GM19099 (cell line): ENCODE results near the gene PRAMEF12.

ENCODE experiments used
- POLR2A ChIP-seq: IDR thresholded peaks from 3 replicates; pipeline ENCODE4 v1.6.1; 2011; ENCODE audit warnings: low read depth; ENCODE audit not compliant: insufficient read length; ENCODE audit errors: extremely low read depth

PRAMEF12 gene

GRCh38 chr1:12773438-12773837 is at the start of gene PRAMEF12:
PRAMEF12 (plus strand) TSS chr1:12773738; CDS start chr1:12774868, 1,130 bp downstream.
- no peak for TF ChIP-seq POLR2A

GRCh38 chr1:12728391-12728790 is 45.1 kb upstream of the PRAMEF12 start:
- no peak for TF ChIP-seq POLR2A

- no peak for TF ChIP-seq POLR2A
These were observed 43.4 kb upstream of the PRAMEF12 start for GRCh38 chr1:12730156-12730555.

- no peak for TF ChIP-seq POLR2A
These were observed 38.9 kb upstream of the PRAMEF12 start for GRCh38 chr1:12734651-12735050.

- TF ChIP-seq POLR2A: no peak
These were observed 34.6 kb upstream of the PRAMEF12 start for GRCh38 chr1:12738934-12739333.

GRCh38 chr1:12739613-12740012 is 33.9 kb upstream of the PRAMEF12 start:
- no peak for TF ChIP-seq POLR2A

- no peak for TF ChIP-seq POLR2A
These were observed 31.6 kb upstream of the PRAMEF12 start for GRCh38 chr1:12741946-12742345.

GRCh38 chr1:12745126-12745991 is 28.2 kb upstream of the PRAMEF12 start:
- TF ChIP-seq POLR2A: no peak

- no peak for TF ChIP-seq POLR2A
These were observed 27.6 kb upstream of the PRAMEF12 start, which contains the start of gene CFAP107 for GRCh38 chr1:12745992-12746323. CFAP107 (plus strand) TSS chr1:12746200; CDS start chr1:12746431, 231 bp downstream.

- TF ChIP-seq POLR2A: no peak
These were observed 24.7 kb upstream of the PRAMEF12 start for GRCh38 chr1:12748778-12749355.

- TF ChIP-seq POLR2A: no peak
These were observed 18.8 kb upstream of the PRAMEF12 start for GRCh38 chr1:12754738-12755137.

- TF ChIP-seq POLR2A: no peak
These were observed 17.3 kb upstream of the PRAMEF12 start for GRCh38 chr1:12756273-12756672.

- TF ChIP-seq POLR2A: no peak
These were observed 16.6 kb upstream of the PRAMEF12 start for GRCh38 chr1:12756768-12757413.

GRCh38 chr1:12757836-12758235 is 15.7 kb upstream of the PRAMEF12 start:
- TF ChIP-seq POLR2A: no peak

- no peak for TF ChIP-seq POLR2A
These were observed 13.2 kb upstream of the PRAMEF12 start for GRCh38 chr1:12760256-12760795.
